ENCODE data around the gene MOB3A. TPM values are rescaled to one million over a fixed set of nuclear protein-coding genes. Genes with fewer than 3 reads are reported as not detected.

The MOB3A gene
- total RNA-seq, 8 experiments from 2014 or later, result 7.2 to 16.3 (median 10.0) TPM

DNA sequence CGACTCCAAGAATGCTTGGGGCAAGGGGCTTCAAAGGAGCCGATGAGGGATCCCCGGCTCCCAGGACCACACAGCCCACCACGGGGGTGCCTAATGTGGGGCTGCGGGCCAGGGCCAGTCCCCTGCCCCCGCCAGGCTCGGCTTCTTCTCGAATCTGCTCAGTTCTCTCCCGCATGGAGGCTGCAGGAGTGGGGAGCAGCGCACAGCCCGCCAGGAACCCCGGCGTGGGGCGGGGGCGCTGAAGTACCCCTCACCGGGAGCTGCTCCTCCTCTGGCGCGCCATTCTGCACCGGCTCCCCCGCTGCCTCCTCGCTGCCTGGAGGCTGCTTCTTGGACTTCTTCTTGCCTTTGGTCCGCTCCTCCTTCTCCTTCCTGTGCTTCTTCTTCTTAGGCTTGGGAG lies 15.3 kb upstream of the MOB3A start:
- Histone ChIP-seq H3K27ac (no peak overlapping the region), H3K4me3 (no peak overlapping the region), H3K4me1 (replicated peaks in 1 of 2) (no peaks in the 10 kb centered on the region)
- WGBS, 10 experiments, result 70 to 100% (median 93%) methylated on average over 2 to 7 of the region's 22 CpGs; no CpG with 5 or more reads in 5 of the 10 experiments
- ATAC-seq (replicated peaks in 6 of 8), result peak in 1 of 8 experiments; percentile 11
- in situ Hi-C loops (cut with MboI; ENCODE audit: low pct_unique_long_range_greater_than_20kb in 2 of 9, low sequenced_read_pairs in 9 of 9, unreplicated experiment in 9 of 9), result no loop called here

DNA sequence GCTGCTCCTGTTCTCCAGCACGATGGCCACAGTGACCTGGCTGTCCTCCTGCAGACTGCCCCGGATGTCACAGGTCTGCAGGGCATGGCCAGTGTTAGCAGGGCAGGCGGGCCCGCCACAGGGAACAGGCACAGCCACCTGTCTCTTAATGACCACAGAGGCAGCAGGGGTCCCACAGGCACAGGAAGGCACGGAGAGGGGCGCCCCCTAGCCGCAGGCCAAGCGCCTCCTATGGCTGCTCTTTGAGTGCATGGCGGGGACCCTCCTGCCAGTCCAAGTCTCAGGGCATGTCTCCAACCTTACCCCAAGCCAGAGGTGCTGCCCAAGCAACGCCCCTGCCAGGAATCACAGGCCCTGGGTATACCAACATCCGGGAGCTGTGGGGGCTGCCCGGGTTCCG lies 14.7 kb upstream of the MOB3A start:
- 80 to 100% (median 100%) methylated on average over 1 to 3 of the region's 13 CpGs; no CpG with 5 or more reads in 7 of the 10 experiments for WGBS, 10 experiments

DNA sequence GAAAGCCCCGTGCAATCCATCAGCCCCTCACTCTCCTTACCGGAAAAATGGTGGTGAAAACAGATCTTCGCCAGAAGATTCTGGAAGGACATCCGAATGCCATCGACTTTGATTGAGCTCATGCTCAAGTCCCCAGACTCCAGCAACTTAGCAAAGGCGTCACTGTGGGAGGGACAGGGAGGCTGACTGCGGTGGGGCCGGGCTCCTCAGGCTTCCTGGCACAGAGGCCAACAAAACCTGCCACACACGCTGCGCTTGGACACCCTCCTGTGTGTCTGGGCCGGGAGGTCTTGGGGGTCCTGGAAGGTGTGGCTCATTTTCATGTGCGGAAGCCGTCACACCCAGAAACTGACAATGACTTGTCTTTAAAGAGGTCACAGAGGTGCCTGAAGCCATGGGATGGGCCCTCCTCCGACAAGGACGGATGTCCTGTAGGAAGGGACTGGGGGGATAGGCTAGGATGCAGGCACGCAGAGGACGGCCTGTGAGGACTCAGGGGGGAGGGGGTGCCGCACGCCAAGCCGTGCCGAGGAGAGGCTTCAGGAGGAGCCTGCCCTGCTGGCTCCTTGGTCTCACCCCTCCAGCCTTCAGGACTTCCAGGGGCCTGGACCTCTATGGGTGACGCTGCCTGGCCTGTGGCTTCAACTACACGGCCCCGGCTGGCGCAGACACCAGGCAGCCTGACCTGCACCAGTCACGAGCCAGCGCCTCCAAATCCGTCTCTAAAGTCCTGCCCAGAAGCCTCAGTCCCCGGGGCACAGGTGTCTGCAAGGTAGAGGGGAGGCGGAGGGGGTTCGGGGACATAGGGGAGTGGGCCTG lies 13.1 kb upstream of the MOB3A start:
- Histone ChIP-seq H3K27ac (no peak overlapping the region), H3K4me3 (no peak overlapping the region), H3K4me1 (replicated peaks in 1 of 2) (no peaks in the 10 kb centered on the region)
- in situ Hi-C loops (cut with MboI; ENCODE audit: low pct_unique_long_range_greater_than_20kb in 2 of 9, low sequenced_read_pairs in 9 of 9, unreplicated experiment in 9 of 9), result no loop called here
- peak in 2 of 8 experiments; percentile 7 to 9 for ATAC-seq (replicated peaks in 6 of 8)
- WGBS, 10 experiments, result 78 to 100% (median 88%) methylated on average over 2 to 13 of the region's 31 CpGs; no CpG with 5 or more reads in 5 of the 10 experiments

More for the DNA sequence above, 14.7 kb upstream of the MOB3A start:
- H3K27ac ChIP-seq, result no peak overlapping the region
- peak in 3 of 8 experiments; percentile 4 to 27 (median 14) for ATAC-seq (replicated peaks in 6 of 8)
- H3K4me1 ChIP-seq (replicated peaks in 1 of 2), result no peaks in the 10 kb centered on the region
- H3K4me3 ChIP-seq, result no peak overlapping the region
- in situ Hi-C loops (cut with MboI; ENCODE audit: low pct_unique_long_range_greater_than_20kb in 2 of 9, low sequenced_read_pairs in 9 of 9, unreplicated experiment in 9 of 9), result no loop called here

- Histone ChIP-seq H3K4me1 (replicated peaks in 1 of 2) (no peaks in the 10 kb centered on the region), H3K27ac (no peak overlapping the region), H3K4me3 (no peak overlapping the region)
- WGBS, 10 experiments, result 80 to 98% (median 86%) methylated on average over 1 to 9 of the region's 23 CpGs; no CpG with 5 or more reads in 5 of the 10 experiments
- in situ Hi-C loops (cut with MboI; ENCODE audit: low pct_unique_long_range_greater_than_20kb in 2 of 9, low sequenced_read_pairs in 9 of 9, unreplicated experiment in 9 of 9), result no loop called here
- ATAC-seq (replicated peaks in 6 of 8), result peak in 1 of 8 experiments; percentile 4
Observed at GRCh38 chr19:2108251-2109016, 12.3 kb upstream of the MOB3A start.

- Histone ChIP-seq H3K27ac (no peak overlapping the region), H3K4me1 (replicated peaks in 1 of 2) (no peaks in the 10 kb centered on the region), H3K4me3 (no peak overlapping the region)
- peak in 4 of 8 experiments; percentile 3 to 74 (median 60) for ATAC-seq (replicated peaks in 6 of 8)
- in situ Hi-C loops (cut with MboI; ENCODE audit: low pct_unique_long_range_greater_than_20kb in 2 of 9, low sequenced_read_pairs in 9 of 9, unreplicated experiment in 9 of 9), result no loop called here
- 40 to 93% (median 64%) methylated on average over 1 to 8 of the region's 20 CpGs; no CpG with 5 or more reads in 4 of the 10 experiments for WGBS, 10 experiments
Observed at GRCh38 chr19:2103045-2103707, 7.0 kb upstream of the MOB3A start.

DNA sequence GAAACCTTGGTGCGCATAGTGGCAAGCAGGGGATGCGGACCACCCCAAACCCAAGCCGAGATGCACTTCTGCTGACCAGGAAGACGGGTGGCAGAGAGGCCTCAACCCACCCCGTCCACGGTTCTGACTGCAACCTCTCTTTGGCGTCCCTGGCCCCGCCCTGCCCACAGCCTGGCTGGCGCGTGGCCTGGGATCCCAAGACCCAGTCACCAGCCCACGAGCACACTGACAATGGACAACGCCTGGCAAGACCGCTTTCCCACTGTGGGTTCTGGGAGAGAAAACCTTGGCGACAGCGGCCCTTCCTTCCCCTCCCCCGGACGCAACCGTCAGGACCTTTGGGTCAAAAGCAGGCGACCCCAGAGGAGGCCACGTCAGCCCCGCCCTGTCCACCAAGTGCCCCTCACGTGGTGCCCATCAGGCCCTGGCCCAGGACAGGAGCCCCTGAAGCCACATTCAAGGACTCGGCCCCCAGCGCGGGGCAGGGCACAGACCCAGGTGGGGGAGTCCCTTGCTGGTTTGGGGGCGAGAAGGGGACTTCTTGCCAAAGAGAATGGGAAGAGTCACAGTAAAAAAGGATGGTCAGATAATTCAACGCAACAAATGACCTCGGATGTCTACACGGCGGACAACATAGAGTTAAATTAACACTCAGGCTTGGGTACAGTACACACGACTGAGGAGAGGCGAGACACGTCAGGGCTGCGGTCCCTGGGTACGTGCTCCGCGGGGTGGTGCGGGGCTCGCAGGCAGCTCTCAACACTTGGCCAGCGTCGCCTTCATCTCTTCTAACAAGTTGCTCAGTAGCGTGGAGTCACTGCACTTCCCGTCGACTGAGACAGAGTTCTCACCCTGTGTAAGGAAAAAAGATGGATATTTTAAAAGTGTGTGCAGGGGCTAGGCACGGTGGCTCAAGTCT lies 5.5 kb upstream of the MOB3A start:
- no peak overlapping the region for H3K27ac ChIP-seq
- WGBS, 10 experiments, result 71 to 100% (median 95%) methylated on average over 1 to 12 of the region's 45 CpGs; no CpG with 5 or more reads in 4 of the 10 experiments
- no peak for ATAC-seq (replicated peaks in 6 of 8)
- peaks cover 0 to 2% of the 10 kb centered on the region in 2 donors for H3K4me1 ChIP-seq (replicated peaks in 1 of 2)
- in situ Hi-C loops (cut with MboI; ENCODE audit: low pct_unique_long_range_greater_than_20kb in 2 of 9, low sequenced_read_pairs in 9 of 9, unreplicated experiment in 9 of 9), result no loop called here
- no peak overlapping the region for H3K4me3 ChIP-seq

GRCh38 chr19:2100719-2101061 lies 4.6 kb upstream of the MOB3A start:
- in situ Hi-C loops (cut with MboI; ENCODE audit: low pct_unique_long_range_greater_than_20kb in 2 of 9, low sequenced_read_pairs in 9 of 9, unreplicated experiment in 9 of 9), result no loop called here
- no peak overlapping the region for H3K27ac ChIP-seq
- no peak for ATAC-seq (replicated peaks in 6 of 8)
- 89 to 100% (median 96%) methylated on average over 1 to 9 of the region's 11 CpGs; no CpG with 5 or more reads in 6 of the 10 experiments for WGBS, 10 experiments
- peaks cover 0 to 2% of the 10 kb centered on the region in 2 donors for H3K4me1 ChIP-seq (replicated peaks in 1 of 2)
- no peak overlapping the region for H3K4me3 ChIP-seq

GRCh38 chr19:2099937-2100718 lies 4.0 kb upstream of the MOB3A start:
- Histone ChIP-seq H3K4me1 (replicated peaks in 1 of 2) (peaks cover 2 to 5% of the 10 kb centered on the region in 2 donors), H3K27ac (no peak overlapping the region), H3K4me3 (no peak overlapping the region)
- 88 to 100% (median 98%) methylated on average over 4 to 15 of the region's 39 CpGs; no CpG with 5 or more reads in 5 of the 10 experiments for WGBS, 10 experiments
- in situ Hi-C loops (cut with MboI; ENCODE audit: low pct_unique_long_range_greater_than_20kb in 2 of 9, low sequenced_read_pairs in 9 of 9, unreplicated experiment in 9 of 9), result no loop called here
- no peak for ATAC-seq (replicated peaks in 6 of 8)

- Histone ChIP-seq H3K4me3 (no peak overlapping the region), H3K27ac (no peak overlapping the region), H3K4me1 (replicated peaks in 1 of 2) (peaks cover 8 to 10% of the 10 kb centered on the region in 2 donors)
- no peak for ATAC-seq (replicated peaks in 6 of 8)
- WGBS, 10 experiments, result 79% methylated on average over 2 of the region's 16 CpGs; no CpG with 5 or more reads in 9 of the 10 experiments
- in situ Hi-C loops (cut with MboI; ENCODE audit: low pct_unique_long_range_greater_than_20kb in 2 of 9, low sequenced_read_pairs in 9 of 9, unreplicated experiment in 9 of 9), result no loop called here
Observed at GRCh38 chr19:2099054-2099501, 3.0 kb upstream of the MOB3A start.

DNA sequence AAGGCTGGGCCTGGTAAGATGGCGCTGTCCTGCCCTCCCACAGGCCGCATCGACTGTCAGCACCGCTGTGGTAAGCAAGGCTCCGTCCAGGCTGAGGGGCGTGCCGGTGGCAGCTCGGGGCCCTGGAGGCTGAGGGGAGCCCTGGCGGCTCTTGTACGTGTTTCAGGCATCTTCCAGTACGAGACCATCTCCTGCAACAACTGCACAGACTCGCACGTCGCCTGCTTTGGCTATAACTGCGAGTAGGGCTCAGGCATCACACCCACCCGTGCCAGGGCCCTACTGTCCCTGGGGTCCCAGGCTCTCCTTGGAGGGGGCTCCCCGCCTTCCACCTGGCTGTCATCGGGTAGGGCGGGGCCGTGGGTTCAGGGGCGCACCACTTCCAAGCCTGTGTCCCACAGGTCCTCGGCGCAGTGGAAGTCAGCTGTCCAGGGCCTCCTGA lies 1.8 kb upstream of the MOB3A start:
- Histone ChIP-seq H3K27ac (no peak overlapping the region), H3K4me1 (replicated peaks in 1 of 2) (peaks cover 8 to 10% of the 10 kb centered on the region in 2 donors), H3K4me3 (no peak overlapping the region)
- WGBS, 10 experiments, result 67 to 100% methylated on average over 1 to 9 of the region's 23 CpGs; no CpG with 5 or more reads in 8 of the 10 experiments
- in situ Hi-C loops (cut with MboI; ENCODE audit: low pct_unique_long_range_greater_than_20kb in 2 of 9, low sequenced_read_pairs in 9 of 9, unreplicated experiment in 9 of 9), result no loop called here
- ATAC-seq (replicated peaks in 6 of 8), result no peak

GRCh38 chr19:2097203-2097885 lies 1.2 kb upstream of the MOB3A start:
- peak in 1 of 8 experiments; percentile 0 for ATAC-seq (replicated peaks in 6 of 8)
- 60 to 80% methylated on average over 1 to 4 of the region's 30 CpGs; no CpG with 5 or more reads in 8 of the 10 experiments for WGBS, 10 experiments
- in situ Hi-C loops (cut with MboI; ENCODE audit: low pct_unique_long_range_greater_than_20kb in 2 of 9, low sequenced_read_pairs in 9 of 9, unreplicated experiment in 9 of 9), result no loop called here
- Histone ChIP-seq H3K27ac (no peak overlapping the region), H3K4me1 (replicated peaks in 1 of 2) (peaks cover 8 to 10% of the 10 kb centered on the region in 2 donors), H3K4me3 (peak overlapping the region; percentile 19 to 77 (median 30))

Measured in motor neuron (in vitro differentiated cells).